CD4-positive, alpha-beta T cell treated with Interleukin-4 for 4 hours (primary cell): Measurements from ENCODE around the gene FOXD1.
"Not testable (repeated sequence)": the region's sequence is repeated elsewhere in the genome, so short reads cannot be mapped to it uniquely, and the experiment has no call there.

ENCODE experiments used
- DNase-seq: peaks from one replicate; pipeline ENCODE4 v3.0.0-alpha.2; 2020

The FOXD1 gene

DNA sequence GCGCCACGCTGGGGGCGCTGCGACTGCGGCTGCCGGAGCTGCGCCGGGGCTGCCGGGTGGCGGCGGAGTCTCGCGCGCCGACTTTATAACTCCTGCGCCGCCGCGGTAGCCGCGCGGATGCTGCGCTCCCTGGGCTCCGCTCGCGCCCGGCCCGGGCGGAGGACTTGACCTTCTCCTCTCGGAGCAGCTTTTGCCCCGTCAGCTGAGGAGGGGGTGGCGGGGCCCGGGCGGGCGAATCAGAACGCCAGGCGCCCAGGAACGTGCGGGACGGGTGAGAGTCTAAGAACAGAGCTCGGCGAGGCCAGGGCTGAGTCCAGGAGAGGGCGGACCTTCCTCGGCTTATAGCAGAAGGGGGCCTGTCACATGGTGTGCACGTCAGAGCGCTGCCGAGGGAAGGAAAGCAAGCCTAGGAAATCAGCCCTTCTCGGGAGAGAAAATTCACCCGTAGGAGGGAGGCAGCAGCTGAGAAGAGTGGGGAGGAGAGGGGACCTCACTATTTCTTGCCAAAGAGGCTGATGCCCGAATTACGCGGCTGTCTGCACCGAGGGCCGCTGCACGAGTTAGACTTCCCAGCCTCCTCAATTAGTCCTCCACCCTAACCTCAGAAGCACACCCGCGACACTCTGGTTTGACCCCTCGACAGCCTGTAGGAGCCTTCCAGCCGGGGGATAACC is at the start of gene FOXD1:
Gene FOXD1 (minus strand): TSS at position 315 of the 674 bp plus-strand sequence. CDS start 415 bp downstream, outside the sequence.
- peak; percentile 20 for DNase-seq

DNA sequence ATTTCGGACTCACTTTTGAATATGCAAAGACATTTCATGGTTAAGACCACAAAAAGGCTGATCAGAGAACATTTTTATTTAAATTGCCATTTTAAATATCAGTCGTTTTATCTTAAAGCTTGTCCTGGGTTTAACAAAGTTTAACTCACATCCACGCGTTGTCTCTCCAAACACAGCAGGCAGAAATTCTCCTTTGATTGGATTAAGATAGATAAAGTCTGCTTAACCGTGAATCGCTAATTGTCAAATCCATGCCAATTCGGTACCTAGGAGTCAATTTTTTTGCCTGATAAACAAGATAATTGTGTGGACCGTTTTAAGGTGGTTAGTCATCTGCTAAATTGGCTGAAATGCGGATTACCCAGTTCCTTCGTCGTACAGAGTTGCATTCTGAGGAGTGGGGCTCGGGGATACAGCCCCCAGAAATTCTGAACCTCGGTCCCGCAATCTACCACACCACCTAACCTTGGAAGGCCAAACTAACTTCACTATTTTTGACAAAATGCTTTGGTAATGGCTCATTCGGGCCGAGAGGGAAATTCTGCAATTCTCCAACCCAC is 49.0 kb upstream of the FOXD1 start:
- no peak for DNase-seq

DNA sequence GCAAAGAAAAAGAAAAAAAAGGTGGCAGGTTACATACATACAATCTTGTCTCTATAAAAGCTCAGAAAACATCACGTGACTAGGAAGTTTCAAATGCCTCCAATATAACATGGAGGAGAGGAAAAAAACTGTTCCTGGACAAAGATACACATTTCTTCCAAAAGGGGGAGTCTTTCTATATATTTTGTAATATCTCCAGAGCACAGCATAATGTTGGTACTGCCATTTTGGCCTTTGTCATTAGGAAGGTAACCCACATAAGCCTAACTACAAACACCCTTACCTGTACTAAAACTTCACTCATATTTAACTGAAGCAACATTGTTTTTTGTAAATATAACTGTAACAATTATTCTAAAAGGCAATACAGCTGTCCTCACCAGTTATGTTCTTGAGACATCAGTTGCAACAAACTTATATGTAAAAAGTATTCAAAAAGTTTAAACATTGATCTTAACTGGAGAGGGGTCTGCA is 48.4 kb upstream of the FOXD1 start:
- no peak for DNase-seq

DNA sequence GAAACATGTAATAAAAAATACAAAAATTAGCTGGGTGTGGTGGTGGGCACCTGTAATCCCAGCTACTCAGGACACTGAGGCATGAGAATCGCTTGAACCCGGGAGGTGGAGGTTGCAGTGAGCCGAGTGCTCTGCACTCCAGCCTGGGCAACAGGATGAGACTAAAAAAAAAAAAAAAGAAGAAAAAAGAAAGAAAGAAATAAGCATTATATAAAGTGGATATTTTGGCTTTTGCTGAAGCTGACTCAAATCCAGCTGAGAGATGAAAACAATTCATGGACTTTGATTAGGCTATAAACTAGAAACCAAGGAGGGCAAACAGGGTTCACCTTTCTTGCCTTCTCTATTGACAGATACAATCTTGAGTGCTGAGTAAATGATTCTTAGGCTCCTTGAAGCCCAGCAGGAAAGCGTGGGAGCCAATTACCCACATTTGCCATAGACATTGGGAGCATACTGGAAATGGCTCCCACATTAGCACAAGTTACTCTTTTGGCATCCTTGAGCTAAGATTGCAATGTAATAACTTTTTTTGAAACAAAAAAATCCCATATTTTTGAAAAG is 47.3 kb upstream of the FOXD1 start:
- DNase-seq = no peak

DNA sequence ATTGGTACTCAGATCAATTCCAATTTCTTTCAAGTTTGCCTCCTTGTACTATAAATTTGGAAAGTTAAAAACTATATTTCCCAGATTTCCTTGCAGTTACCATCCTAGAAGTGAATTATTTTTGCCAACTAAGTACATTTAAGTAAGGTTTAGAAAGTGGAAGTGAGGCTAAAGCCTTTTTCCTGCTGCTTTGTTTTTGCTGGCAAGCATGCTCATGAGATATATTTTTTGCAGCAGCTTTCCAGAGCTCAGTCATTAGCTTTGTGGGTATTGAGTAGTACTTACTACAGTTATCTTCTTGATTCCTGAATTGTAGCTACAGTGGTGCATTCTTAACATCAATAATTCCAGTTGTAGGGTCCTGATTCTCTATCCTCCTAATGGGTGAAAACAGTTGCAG is 46.1 kb upstream of the FOXD1 start:
- no peak for DNase-seq

DNA sequence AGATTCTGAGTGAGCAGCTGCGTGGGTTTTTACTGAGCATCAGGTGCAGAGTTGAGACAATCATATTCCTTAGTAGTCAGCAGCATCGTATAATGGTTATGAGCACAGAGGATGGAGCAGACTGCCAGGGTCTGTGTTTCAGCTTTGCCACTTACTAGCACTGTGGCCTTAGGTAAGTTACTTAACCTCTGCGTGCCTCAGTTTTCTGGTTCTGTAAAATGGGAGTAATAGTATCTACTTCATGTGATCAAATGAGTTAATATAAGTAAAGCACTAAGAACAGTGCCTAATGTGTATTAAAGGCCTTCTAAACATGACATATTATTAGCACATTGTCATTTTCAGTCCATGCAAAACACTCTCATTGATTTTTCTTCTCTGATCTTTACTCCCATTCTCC is 44.8 kb upstream of the FOXD1 start:
- DNase-seq = no peak

DNA sequence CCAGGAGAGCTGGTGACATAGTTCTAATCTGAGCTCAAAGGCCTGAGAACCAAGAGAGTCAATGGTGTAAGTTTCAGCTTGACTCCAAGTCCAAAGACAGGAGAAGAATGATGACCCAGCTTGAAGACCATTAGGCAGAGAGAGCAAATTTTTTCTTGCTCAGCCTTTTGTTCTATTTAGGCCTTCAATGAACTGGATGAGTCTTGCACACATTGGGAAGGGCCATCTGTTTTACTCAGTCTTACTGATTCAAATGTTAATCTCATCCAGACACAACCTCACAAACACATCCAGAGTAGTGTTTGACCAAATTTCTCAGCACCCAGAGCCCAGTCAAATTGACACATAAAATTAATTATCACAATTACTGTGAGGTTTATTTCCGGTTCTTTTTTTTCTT is 42.6 kb upstream of the FOXD1 start:
- DNase-seq = no peak

DNA sequence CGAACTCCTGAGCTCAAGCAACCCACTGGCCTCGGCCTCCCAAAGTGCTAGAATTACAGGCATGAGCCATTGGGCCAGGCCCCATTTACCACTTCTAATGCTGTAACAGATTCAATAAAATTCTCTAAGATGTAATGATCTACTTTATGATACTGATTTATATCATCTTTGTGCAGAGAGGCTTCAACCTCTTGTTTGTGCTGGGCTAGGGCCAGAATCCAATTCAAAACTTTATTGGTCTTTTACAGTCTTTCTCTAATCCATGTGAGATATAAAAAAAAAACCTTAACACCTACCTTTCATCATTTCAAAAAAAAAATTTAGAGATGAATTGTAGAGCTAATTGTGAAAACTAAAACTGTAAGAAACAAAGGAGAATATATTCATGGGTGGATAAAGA is 41.5 kb upstream of the FOXD1 start:
- no peak for DNase-seq

DNA sequence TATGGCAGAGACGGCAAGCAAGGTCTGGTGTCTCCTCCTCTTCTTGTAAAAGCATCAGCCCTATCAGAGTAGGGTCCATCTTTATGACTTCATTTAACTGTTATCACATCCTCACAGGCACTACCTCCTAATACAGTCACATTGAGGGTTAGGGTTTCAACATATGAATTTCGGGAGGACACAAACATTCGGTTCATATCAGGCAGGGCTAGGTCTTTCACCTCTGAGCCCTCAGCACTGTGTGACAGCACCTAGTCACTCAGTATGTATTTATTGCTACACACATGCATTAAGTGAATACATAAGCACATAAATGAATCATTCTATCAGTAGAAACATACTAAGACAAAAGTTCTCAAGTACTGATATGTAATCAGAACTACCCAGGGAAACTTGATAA is 40.2 kb upstream of the FOXD1 start:
- DNase-seq = no peak

DNA sequence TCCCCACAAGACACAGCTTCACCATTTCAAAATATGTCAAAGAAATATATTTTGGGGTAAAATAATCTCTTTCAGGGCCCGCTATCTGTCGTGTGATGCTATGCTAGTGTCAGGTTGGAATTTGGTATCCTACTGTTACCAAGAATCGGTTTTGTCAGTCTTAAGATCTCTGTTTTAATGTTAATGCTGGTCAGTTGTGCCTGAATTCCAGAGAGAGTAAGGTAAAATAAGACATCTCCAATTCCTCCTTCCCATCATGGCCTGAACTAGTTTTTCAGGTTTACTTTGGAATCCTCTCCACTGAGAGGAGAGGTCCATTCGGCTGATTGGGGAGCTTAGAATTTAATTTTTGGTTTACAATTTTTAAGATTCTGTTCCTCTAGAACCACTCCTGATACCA is 39.2 kb upstream of the FOXD1 start:
- DNase-seq = no peak

DNA sequence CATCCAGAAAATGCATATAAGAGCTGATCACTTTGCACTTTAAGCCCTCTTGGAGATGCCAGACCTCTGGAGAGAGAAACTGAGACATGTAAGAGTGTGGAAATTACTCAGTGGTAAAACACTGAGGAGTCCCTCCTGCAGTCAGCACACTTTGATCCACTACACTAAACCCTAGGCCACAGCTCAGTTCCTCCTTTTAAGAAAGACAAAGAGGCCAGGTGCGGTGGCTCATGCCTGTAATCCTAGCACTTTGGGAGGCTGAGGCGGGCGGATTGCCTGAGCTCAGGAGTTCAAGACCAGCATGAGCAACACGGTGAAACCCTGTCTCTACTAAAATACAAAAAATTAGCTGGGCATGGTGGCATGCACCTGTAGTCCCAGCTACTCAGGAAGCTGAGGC is 38.7 kb upstream of the FOXD1 start:
- DNase-seq = not testable (repeated sequence)

DNA sequence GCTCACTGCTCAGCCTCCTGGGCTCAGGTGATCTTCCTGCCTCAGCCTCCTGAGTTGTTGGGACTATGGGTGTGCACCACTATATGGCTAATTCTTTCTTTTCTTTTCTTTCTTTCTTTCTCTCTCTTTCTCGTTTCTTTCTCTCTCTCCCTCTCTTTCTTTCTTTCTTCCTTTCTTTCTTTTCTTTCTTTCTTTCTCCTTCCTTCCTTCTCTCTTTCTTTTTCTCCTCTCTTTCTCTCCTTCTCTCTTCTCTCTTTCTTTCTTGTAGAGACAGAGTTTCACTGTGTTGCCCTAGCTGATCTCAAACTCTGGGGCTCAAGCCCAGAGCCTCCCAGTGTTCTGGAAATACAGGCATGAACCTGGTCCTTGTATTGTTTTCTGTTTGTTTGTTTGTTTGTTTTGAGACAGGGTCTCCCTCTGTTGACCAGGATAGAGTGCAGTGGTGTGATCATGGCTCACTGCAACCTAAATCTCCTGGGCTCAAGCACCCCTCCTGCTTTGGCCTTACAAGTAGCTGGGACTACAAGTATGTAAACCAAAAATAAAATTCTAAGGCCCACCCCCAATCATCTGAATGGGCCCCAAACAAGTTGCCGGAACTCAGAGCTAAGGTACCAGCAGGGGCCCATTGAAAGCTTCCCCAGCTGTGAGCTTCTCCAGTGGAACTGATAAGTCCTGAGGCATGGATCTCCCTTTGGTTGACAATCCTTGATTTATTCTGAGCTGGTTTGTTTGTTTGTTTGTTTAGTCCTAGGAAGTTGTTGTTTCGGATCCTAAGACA is 37.7 kb upstream of the FOXD1 start:
- DNase-seq = no peak

DNA sequence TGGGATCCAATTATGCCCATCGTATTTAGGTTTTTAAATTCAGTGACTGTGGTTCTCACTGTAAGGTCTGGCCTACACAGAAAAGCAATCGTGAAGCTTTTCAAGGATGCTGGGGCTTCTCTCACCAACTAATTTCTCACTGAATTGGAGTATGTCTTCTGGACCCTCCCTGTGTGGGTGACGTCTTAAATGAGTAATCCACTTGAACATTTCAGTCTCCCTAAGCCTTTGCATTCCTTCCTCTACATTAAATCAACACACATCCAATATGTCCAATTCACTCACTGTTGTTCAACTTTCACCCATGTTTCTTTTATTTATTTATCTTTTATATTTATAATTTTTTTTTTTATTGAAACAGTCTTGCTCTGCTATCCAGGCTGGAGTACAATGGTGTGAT is 37.1 kb upstream of the FOXD1 start:
- no peak for DNase-seq

DNA sequence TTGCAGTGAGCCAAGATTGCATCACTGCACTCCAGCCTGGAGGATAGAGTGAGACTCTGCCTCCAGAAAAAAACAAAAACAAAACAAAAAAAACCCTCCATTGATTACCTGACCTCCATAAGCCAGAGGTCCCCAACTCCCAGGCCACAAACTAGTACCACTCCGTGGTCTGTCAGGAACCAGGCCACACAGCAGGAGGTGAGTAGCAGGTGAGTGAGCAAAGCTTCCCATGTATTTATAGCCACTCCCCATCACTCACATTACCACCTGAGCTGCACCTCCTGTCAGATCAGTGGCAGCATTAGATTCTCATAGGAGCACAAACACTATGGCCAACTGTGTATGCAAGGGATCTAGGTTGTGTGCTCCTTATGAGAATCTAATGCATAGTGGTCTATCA is 35.9 kb upstream of the FOXD1 start:
- no peak for DNase-seq

DNA sequence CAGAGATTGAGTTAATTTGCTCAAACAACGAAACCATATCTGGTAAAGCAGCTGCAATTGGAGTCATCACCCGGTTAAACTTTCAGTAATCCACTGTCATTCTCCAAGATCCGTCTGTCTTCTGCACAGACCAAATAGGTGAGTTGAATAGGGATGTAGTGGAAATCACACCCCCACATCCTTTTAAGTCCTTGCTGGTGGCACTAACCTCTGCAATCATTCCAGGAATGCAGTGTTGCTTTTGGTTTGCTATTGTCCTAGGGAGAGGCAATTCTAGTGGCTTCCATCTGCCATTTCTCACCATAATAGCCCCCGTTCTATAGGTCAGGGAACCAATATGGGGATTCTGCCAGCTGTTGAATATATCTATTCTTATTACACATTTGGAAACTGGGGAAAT is 35.1 kb upstream of the FOXD1 start:
- DNase-seq = no peak

DNA sequence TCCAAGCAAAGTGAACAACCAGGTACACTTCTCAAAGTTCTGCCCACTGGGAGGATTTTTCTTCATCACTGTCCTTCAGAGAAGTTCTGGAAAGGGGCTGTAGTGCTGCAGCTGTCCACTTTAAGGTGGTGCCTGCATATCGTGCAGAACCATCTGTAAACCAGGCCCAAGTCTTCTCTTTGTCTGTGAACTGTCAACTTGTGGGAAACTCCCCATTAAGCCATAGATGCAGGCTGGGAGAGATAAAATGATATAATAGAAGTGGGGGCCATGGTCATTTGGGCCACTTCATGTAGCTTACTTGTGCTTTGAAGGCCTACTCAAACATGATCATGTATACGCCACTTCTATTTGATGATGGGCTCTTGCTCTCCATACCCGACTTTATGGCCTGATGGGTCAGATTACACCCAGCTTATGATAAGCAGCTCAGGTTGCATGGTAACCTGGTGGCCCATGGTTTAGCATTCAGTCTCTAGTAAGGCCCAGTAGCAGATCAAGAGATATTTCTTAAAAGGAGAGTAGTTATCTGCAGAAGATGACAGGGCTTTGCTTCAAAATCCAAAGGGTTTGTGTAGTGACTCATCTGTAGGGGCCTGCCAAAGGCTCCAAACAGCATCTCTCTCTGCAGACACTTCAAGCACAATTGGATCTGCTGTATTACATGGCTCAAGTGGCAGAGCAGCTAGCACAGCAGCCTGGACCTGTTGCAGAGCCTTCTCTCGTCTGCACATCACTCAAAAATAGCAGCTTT is 34.0 kb upstream of the FOXD1 start:
- no peak for DNase-seq

DNA sequence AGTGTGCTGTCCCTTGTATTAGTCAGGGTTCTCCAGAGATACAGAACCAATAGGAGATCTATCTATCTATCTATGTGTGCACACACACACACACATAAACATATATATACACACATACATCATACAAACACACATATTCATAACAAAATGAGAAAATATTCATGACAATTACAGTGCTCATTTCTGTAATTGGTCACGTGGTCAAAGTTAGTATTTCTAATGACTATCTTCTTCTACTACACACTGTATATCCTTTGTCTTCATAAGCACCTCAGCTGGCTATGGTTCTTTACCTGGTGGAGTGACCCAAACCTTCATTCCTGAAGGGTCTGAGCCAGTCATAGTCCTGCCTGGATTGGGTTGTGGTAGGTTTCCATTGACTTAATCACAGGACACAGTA is 31.9 kb upstream of the FOXD1 start:
- no peak for DNase-seq

DNA sequence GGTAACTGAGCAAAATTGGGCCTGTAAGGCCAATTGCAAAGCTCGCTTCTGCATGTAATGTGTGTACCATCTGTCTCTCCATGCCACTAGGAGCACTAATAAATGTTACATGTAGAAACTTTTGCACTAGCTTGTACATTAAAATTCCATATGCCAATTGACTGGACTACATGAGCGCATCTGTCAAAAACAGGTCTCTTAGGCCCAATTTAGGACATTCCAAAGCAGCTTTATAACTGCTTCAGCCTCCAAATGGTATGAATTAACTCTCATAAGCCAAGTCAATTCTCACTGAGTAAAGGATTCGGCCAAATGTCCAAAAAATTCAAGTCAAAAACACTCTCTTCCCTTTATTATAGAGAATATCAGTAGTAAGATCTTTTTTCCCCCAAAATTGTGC is 23.5 kb upstream of the FOXD1 start:
- DNase-seq = no peak

DNA sequence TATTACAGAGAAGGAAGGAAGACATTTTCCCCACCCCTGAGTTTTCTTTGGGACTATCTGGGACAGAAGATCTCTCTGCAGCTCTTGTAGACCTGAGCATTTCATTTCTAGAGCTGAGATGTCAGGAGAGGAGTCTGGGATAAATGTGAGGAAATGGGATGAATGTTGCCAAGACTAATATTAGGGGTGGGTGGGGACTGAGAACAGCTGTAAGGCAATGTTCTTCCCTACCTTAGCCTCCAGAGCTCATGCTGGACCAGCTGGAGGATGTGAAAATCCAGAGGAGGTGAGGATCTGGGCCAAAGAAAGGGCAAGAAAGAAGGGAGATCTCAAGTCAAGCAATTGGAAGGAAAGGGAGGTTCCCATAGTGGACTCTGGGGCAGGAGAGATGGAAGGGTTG is 23.1 kb upstream of the FOXD1 start:
- DNase-seq = no peak

DNA sequence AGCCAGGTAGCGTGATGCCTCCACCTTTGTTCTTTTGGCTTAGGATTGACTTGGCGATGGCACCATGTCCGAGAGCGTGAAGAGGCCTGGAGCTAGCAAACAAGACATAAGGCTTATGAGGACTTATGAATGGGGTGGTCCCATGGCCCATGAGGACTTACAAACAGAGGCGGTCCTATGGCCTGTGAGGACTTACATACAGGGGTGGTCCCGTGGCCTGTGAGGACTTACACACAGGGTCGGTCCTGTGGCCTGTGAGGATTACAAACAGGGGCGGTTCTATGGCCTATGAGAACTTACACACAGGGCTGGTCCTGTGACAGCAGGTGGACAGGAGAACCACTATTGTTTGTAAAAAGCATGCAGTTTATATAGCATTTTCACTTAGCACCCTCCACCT is 21.3 kb upstream of the FOXD1 start:
- DNase-seq = no peak

DNA sequence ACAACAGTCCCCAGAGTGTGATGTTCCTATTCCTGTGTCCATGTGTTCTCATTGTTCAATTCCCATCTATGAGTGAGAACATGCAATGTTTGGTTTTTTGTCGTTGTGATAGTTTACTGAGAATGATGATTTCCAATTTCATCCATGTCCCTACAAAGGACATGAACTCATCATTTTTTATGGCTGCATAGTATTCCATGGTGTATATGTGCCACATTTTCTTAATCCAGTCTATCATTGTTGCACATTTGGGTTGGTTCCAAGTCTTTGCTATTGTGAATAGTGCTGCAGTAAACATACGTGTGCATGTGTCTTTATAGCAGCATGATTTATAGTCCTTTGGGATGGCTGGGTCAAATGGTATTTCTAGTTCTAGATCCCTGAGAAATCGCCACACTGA is 20.1 kb upstream of the FOXD1 start:
- not testable (repeated sequence) for DNase-seq

DNA sequence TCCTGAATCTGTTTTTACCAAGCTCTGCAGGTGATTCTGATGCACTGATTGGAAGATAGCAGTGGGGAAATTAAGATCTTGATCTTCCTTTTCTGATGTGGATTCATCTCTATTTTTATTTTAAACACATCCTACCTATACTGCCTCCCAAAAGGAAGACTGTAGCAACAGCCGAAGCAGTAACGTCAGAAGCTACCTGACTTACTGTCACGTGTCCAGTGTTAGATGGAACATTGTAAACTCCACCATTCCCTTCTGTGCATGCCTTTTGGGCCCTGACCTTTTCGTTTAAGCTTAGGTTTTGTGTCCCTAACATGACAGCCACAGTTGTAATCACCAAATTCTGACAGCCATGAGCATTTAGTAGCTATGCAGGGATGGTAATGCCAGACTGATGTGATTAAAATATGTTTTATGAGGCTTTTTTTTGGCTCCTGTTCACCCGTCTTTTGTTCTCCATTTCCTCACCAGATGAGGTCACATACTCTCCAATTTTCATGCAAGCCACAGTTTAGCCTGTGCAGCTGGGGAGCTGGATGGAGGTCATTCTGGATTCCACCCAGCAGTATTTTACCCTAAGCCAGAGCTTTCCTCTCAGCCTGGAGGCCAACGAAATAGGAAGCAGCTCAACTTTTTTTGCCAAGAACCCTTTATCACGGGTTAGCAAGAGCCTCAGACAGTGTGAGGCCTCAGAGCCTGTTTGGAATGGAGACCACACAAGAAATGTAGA is 15.6 kb upstream of the FOXD1 start:
- no peak for DNase-seq

DNA sequence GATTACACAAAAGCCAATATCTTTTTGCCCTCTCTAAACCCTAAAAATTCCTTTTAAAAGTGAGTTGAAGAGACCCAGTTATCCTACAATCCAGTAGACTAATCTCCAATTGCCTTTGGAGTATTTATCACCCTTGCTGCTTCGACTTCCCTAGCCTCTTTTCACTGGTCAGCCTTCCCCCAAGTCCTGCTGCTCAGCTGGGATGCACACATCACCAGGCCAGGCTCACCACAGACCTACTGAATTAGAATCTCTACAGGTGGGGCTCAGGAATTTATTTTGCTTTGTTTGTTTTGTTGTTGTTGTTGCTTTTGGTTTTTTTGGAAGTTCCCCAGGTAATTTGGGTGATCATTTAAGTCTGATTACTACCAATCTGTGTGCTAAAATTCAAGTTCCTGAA is 11.6 kb upstream of the FOXD1 start:
- no peak for DNase-seq
